Omental fat pad (tissue), 4 donors: ENCODE measurements around the gene SPACDR. TPM values are rescaled to one million over a fixed set of nuclear protein-coding genes. Genes with fewer than 3 reads are reported as not detected.
A peak's percentile ranks its signal among the peaks of the same experiment; 100 is the strongest.
"Not testable (repeated sequence)": the region's sequence is repeated elsewhere in the genome, so short reads cannot be mapped to it uniquely, and the experiment has no call there.

Experiments
- ATAC-seq: fragments of 150-250 bp; one replicate; pipeline ENCODE4 v1.9.1; 2016; ENCODE audit warnings: mild to moderate bottlenecking, moderate library complexity; ENCODE audit not compliant: low FRiP score
- DNase-seq: peaks from one replicate; pipeline ENCODE4 v3.0.0-alpha.2; 2019; ENCODE audit warnings: low spot score
- CTCF ChIP-seq, 3 donors: fragments of 450-650 bp; IDR thresholded peaks; one replicate each; pipeline ENCODE4 v1.5.1; 2016 to 2017; ENCODE audit warnings: antibody characterized with exemption in 3 of 3, mild to moderate bottlenecking in 3 of 3, moderate library complexity in 2 of 3
- total RNA-seq, 4 donors: library from RNA; depleted of rRNA; stranded (reverse); fragments of >200 nt; gene quantifications; one replicate each; pipeline ENCODE4 v1.1.0, GENCODE V29; 2016

SPACDR gene
- total RNA-seq, 4 donors from 2014 or later: 0.84 to 1.3 TPM; not detected in 2

- ATAC-seq (peak; percentile 61), DNase-seq (no peak)
- no peak for TF ChIP-seq CTCF (IDR thresholded peaks at IDR 0.05)
Measured at GRCh38 chr7:100444311-100445278, 19.5 kb downstream of the SPACDR start.

- no peak for TF ChIP-seq CTCF (IDR thresholded peaks at IDR 0.05)
- DNase-seq (no peak), ATAC-seq (no peak)
Measured at GRCh38 chr7:100443096-100443840, 20.8 kb downstream of the SPACDR start.

DNA sequence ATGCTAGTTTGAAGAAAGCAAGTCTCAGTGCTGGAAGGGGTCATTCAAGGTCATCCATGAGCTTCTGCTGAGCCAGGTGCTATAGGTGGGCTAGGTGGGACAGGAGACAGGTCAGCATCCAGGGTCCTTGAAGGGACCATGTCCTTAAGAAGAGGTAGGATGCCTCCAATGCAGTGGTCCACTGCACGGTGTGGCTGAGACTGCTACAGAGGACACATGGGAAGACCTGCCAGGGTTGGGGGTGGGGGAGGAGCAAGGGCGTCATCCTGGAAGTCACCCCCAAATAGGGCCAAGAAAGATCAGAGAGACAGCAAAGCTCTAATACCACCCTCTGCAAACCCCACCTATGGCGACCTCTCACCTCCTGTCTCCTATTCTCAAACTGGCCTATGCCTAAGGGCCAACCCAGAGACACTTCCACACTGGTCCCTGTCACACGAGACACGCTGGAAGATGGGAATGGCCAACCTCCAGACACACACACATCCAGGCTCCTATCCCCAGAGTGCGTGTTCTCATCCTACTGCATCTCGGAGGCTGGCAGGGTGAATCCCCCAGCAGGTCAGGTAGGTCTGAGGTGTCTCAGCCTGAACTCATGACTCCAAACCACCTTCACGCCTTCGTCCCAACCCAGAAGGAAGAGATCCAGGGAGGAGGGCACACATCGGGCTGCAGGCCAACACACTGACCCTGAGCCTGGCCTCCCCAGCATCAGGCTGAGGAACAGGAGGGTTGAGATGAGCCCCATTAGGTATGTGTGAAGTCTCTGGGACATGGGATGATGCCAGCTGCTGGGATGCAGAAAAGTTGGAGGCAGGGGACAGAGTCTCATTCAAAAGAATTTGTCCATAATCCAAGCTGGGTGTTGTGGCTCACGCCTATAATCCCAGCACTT is 22.2 kb downstream of the SPACDR start:
- DNase-seq: no peak
- no peak for TF ChIP-seq CTCF (IDR thresholded peaks at IDR 0.05)

DNA sequence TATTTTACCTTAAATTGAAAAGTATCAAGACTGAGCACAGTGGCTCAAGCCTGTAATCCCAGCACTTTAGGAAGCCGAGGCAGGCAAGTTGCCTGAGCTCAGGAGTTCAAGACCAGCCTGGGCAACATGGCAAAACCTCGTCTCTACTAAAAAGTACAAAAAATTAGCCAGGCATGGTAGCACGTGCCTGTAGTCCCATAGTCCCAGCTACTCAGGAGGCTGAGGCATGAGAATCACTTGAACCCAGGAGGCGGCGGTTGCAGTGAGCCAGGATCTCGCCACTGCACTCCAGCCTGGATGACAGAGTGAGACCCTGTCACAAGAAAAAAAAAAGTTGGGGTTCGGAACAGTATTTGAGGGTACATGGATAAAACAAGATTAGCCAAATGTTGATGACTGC is 24.8 kb downstream of the SPACDR start:
- not testable (repeated sequence) for ATAC-seq, DNase-seq

More for the DNA sequence above, 22.2 kb downstream of the SPACDR start:
- ATAC-seq: no peak

DNA sequence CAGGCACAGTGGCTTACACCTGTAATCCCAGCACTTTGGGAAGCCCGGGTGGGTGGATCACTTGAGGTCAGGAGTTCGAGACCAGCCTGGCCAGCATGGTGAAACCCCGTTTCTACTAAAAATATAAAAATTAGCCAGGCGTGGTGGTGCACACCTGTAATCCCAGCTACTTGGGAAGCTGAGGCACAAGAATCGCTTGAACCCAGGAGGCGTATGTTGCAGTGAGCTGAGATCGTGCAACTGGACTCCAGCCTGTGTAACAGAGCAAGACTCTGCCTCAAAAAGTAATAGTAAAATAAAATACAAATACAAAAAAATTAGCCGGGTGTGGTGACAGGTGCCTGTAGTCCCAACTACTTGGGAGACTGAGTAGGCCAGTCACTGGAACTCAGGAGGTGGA is 25.3 kb downstream of the SPACDR start:
- DNase-seq, ATAC-seq: not testable (repeated sequence)

DNA sequence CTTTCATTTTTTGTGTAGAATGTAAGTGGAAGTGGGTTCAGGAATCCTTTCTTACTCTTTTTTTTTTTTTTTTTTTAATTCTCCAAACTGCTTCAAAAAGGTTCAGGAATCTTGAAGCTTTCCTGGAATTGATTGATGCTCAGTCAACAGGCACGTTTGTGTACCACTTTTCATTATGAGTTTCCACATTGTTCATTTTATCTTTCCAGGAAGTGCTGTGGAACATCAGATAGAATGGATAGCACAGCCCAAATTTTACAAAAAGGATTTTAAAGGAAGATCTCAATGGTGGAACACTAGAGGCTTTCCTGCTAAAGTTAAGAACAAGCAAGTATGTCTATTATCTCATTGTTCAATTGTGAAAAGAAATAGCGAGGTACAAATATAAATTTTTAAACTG is 25.9 kb downstream of the SPACDR start:
- TF ChIP-seq CTCF (IDR thresholded peaks at IDR 0.05): no peak
- no peak for ATAC-seq
- no peak for DNase-seq

DNA sequence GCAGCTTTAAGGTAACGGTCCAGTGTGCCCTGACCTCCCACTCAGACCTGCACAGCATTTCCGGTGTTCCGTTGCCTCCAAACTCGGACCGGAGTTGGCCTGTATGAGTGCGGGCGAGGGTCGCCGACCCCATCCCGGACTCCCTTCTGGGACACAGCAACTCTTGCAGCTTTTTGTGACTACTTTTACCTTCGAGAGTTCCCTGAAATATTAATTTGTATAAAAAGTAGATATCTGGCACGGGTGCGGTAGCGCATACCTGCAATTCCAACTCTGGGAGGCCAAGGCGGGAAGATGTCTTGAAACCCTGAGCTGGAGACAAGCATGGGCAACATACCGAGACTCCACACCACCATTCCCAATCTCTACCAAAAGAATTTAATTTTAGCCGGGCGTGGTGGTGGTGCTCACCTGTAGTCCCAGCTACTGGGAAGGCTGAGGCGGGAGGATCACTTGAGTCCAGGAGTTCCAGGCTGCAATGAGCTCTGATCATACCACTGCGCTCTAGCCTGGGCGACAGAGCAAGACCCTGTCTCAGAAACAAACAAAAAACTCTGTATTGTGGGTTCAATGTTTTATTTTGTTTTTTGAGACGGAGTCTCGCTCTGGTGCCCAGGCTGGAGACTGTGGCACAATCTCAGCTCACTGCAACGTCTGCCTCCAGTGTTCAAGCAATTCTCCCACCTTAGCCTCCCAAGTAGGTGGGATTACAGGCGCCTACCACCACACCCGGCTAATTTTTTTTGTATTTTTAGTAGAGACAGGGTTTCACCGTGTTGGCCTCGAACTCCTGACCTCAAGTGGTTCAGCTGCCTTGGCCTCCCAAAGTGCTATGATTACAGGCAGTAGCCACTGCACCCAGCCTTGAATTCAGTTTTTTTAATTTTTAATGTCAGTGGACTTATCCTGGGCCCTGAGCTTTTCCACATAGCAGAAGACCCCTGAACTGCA is 26.6 kb downstream of the SPACDR start:
- DNase-seq (no peak), ATAC-seq (no peak)
- no peak for TF ChIP-seq CTCF (IDR thresholded peaks at IDR 0.05)
